ENCODE data around the gene GRAMD4. TPM values are rescaled to one million over a fixed set of nuclear protein-coding genes. Genes with fewer than 3 reads are reported as not detected.

GRAMD4 gene
- total RNA-seq, 1 donor from 2014 or later, result 36.8 TPM

GRCh38 chr22:46578824-46579561 lies 41.2 kb upstream of the GRAMD4 start:
- H3K4me3 ChIP-seq (ENCODE audit: low read depth, low read length), result peak overlapping the region; percentile 71
- no peak for TF ChIP-seq CTCF (conservative IDR thresholded peaks at IDR 0.05; ENCODE audit: low read depth, low read length)
- no peak for DNase-seq (ENCODE audit: low read depth)

- H3K4me3 ChIP-seq (ENCODE audit: low read depth, low read length), result no peak overlapping the region
- DNase-seq (ENCODE audit: low read depth), result no peak
- TF ChIP-seq CTCF (conservative IDR thresholded peaks at IDR 0.05; ENCODE audit: low read depth, low read length), result no peak
Measured at GRCh38 chr22:46579751-46580449, 40.3 kb upstream of the GRAMD4 start.

GRCh38 chr22:46580940-46581537 lies 39.1 kb upstream of the GRAMD4 start:
- no peak for TF ChIP-seq CTCF (conservative IDR thresholded peaks at IDR 0.05; ENCODE audit: low read depth, low read length)

GRCh38 chr22:46581538-46582244 lies 38.5 kb upstream of the GRAMD4 start:
- no peak overlapping the region for H3K4me3 ChIP-seq (ENCODE audit: low read depth, low read length)
- no peak for DNase-seq (ENCODE audit: low read depth)
- TF ChIP-seq CTCF (conservative IDR thresholded peaks at IDR 0.05; ENCODE audit: low read depth, low read length), result no peak

More at GRCh38 chr22:46580940-46581537, 39.1 kb upstream of the GRAMD4 start:
- no peak for DNase-seq (ENCODE audit: low read depth)
- H3K4me3 ChIP-seq (ENCODE audit: low read depth, low read length), result no peak overlapping the region

GRCh38 chr22:46582281-46582933 lies 37.8 kb upstream of the GRAMD4 start:
- no peak for TF ChIP-seq CTCF (conservative IDR thresholded peaks at IDR 0.05; ENCODE audit: low read depth, low read length)
- DNase-seq (ENCODE audit: low read depth), result no peak
- H3K4me3 ChIP-seq (ENCODE audit: low read depth, low read length), result no peak overlapping the region

GRCh38 chr22:46583571-46583970 lies 36.6 kb upstream of the GRAMD4 start:
- no peak overlapping the region for H3K4me3 ChIP-seq (ENCODE audit: low read depth, low read length)
- no peak for TF ChIP-seq CTCF (conservative IDR thresholded peaks at IDR 0.05; ENCODE audit: low read depth, low read length)
- no peak for DNase-seq (ENCODE audit: low read depth)
